Activated naive CD4-positive, alpha-beta T cell (primary cell): ENCODE results near the gene GDPD2.

Source experiments
- DNase-seq, 4 experiments: peaks; one replicate each; lab custom pipeline; 2025; lab: John Stamatoyannopoulos, UW

Gene GDPD2

DNA sequence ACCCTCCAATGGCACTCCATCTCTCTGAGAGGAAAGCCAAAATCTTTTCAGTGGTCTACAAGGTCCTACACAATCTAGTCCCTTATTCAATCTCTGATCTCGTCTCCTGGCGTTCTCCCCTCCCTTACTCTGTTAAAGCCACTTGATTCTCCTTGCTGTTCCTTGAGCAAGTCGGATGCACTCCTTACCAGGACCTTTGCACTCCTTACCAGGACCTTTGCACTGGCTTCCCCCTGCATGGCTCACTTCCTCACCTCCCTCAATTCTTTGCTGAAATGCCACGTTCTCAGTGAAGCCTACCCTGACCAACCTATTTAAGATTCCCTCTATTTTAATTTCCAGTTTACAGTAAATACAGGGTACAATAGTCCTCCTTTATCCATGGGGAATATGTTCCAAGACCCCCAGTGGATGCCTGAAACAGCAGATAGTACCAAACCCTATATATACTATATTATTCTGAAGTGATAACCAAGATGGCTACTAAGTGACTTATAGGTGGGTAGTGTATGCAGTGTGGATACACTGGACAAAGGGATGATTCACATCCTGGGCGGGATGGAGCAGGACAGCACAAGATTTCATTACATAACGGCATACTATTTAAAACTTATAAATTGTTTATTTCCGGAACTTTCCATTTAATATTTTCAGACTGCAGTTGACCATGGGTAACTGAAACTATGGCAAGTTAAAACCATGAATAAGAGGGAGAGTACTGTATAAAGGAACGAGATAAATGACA is 15.0 kb downstream of the GDPD2 start:
- no peak for DNase-seq

DNA sequence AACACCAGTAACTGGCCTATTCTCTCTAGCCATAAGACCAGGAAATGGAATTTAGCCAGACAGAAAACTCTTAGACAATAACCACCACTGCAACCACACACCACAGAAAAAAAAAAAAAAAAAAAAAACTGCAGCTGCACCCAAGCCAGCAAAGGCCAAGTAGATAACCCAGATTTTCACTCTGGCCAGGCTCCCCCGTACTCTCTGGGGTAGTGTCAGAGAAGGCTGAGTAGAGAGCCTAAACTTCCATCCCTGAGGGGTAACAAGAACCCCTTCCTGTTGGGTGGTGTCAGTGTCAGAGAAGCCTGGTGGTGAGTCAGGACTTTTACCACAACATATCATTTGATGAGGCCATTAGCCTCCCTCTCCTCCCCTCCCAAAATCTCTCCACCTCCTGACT is 15.9 kb downstream of the GDPD2 start:
- no peak for DNase-seq

DNA sequence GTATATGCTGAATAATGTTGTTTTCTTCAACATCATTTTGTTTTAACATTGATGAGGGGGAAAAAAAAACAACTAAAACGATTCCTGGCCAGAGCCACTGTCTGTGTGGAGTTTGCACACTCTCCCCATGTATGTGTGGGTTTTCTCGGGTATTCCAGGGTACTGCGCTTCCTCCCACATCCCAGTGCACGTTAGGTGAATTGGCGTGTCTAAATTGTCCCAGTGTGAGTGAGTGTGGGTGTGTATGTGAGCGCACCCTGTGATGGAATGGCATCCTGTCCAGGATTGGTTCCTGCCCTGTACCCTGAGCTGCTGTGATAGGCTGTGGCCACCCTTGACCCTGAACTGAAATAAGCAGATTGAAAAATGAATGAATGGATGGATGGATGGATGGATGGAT is 19.1 kb downstream of the GDPD2 start:
- no peak for DNase-seq

DNA sequence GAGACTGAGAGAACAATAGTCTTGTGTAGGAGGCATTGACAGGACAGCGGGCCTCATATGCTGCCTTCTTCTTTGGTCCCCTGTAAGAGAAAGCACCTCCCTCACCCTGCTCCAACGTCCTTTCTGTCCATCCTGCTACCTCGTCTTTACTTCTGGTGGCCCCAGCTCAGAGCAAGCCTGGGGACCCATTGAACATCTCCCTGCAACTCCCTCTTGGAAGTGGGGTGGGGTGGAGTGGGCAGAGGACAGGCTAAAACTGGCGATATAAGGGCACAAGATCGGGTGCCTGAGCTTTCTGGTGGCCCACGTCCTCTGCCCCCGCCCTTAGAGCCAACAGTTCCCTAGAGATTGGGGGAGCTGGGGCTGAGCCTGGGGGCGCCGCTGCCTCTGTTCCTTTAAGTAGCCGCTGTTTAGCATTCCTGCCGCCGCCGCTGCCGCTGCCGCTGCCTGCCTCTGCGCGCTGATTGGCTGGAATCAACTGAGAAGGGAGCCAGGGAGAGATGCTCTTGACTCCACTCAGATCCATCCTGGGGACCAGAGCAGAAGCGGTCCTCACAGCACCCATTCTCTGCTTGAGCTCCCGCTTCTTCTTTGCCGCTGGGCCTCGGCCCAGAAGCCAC is 21.3 kb downstream of the GDPD2 start, which contains the start of gene DLG3:
Gene DLG3, plus strand, starts transcription at position 510 of the 620 bp plus-strand sequence. CDS start 367 bp downstream, outside the sequence.
- no peak for DNase-seq

DNA sequence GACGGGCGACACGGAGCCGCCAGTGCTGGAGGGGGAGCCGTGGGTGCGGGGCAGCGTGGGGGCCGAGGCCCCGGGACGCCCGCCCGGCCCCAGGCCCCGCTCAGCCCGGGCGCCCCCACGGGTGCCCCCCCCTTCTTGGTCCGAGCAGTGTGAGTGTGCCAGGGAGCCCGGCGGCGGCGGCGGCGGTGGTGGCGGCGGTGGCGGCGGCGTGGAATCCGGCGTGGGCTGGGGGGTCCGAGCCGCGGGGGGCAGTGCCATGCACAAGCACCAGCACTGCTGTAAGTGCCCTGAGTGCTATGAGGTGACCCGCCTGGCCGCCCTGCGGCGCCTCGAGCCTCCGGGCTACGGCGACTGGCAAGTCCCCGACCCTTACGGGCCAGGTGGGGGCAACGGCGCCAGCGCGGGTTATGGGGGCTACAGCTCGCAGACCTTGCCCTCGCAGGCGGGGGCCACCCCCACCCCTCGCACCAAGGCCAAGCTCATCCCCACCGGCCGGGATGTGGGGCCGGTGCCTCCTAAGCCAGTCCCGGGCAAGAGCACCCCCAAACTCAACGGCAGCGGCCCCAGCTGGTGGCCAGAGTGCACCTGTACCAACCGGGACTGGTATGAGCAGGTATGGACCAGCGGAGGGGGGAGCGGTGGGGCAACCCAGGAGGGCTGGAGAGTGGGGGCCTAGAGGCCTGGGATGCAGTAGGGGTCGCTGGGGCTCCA is 22.0 kb downstream of the GDPD2 start:
- peak in 1 of 4 experiments; percentile 2 for DNase-seq

DNA sequence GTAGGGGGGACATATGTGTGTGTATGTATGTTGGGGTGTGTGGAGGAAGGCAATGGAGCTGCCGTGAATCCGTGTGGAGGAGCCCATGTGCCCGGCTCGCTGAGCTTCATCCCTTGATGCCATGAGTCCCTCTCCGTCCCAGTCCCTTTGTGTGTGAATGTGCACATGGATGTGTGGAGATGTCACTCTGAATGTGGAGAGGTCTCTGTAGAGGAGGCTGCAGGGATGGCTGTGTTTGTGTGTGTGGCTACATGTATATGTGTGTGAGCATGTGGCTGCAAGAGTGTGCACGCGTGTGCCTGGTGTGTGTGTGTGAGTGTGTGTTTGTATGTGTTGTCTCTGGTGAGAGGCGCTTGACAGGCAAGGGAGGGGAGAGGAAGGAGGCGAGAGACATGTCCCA is 22.8 kb downstream of the GDPD2 start:
- no peak for DNase-seq

DNA sequence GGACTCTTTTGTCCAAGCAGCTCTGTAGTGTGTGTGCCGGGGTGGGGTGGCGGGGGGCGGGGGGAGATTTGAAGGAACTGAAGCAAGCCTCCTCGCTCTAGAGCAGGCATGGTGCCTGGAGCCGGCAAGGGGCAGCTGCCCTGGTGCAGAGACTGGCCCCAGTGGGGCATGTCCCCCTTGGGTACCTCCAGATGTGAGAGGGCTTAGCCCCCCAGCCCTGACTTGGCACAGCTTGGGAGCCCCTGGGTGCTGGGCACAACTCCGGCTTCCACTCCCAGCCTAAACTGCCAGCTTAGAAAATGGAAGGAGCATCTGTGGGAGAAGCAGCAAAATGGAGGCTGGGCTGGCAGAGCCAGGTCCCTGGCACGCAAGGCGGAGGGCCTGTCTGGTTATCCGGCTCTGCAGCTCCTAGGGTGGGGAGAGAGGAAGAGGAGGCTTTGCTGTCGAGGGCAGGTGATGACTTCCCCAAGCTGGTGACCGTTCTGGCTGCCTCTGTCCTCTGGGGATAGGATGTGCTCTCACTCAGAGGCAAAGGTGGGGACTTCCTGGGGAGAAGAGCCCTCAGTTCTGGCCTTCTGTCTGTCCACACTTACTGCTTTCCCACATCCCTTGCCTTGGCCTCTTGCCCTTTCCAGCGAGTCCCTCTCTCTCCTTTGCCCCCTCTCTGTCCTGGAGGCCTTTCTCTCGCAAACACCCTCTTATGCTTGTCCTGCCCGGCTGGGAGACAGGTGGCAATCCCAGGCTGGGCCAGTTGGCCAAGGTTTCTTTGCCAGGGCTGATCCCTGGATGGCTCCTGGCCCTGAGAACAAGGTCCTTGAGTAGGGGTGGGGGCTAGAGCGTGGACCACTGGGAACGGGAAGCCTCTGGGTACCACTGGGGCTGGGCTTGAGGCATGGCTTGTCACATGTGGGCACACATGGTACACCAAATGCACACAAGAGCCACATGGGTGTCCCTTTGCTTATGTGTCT is 23.6 kb downstream of the GDPD2 start:
- DNase-seq, result no peak

DNA sequence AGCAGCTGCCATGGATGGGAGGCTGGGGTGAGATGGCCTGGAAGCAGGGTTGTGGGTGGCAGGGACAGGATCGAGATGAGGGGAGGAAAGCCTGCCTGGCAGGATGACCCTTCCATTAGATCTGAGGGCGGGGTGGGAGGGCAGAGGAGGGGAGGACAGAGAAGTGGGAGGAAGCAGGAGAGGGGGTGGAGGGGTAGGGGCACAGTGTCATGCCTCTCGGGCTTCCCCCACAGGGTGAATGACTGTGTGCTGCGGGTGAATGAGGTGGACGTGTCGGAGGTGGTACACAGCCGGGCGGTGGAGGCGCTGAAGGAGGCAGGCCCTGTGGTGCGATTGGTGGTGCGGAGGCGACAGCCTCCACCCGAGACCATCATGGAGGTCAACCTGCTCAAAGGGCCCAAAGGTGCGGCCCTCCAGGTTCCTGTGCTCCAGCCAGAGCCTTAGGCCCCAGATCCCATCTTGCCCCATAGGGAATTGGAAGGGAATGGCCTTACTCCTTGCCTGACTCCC is 26.4 kb downstream of the GDPD2 start:
- no peak for DNase-seq

DNA sequence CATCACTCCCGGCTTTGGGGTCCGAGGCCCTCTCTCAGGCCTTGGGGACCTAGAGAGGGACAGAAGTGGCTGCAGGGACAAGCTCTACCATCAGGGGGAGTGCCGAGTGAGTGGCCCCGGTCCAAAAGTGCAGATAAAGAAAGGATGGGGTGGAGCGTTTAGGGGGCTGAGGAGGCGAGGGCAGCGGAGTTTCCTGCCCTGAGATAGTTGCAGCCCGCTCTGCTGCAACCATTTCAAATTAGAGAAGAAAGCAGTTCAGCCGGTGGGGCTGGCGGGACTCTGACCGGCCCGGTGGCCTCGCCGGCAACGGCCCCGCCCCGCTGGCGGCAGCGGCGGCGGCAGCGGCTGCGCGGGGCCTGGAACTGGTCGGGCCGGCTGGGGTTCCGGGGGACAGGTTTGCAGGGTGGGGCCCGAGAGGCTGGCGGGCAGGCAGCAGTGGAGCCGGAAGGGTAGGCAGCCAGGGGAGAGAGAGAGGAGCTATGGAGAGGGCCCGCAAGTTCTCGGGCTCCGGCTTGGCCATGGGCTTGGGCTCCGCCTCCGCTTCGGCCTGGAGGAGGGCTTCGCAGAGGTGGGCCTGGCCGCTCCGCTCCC is 29.1 kb downstream of the GDPD2 start:
- DNase-seq, result peak in 3 of 4 experiments; percentile 19 to 25 (median 21)

DNA sequence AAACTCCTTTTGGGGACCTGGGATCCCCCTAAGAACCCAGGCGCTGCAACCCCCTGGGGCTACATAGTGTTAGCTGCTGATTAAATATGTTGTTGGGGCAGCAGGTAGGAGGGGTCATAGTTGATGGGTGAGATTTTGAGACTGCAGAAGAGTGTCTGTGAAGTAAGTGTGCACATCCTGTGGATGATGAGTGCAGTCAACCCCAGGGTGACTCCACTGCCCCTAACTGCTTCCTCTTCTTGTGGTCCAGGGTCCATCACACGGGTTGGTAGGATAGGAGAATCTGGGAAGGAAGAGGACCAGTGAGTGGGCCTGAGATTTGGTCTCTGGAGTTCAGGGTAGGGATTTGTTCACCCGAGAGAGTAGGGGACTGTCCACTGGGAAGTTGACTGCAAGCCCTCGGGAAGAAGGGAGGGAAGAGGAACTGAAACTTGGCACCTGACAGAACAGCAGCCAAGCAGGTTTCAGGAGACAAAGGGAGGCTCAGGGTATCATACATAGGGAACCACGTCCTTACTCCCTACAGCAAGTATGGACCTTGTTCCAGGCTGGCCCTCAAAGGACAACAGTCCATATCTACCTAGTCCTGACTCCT is 30.0 kb downstream of the GDPD2 start:
- no peak for DNase-seq

DNA sequence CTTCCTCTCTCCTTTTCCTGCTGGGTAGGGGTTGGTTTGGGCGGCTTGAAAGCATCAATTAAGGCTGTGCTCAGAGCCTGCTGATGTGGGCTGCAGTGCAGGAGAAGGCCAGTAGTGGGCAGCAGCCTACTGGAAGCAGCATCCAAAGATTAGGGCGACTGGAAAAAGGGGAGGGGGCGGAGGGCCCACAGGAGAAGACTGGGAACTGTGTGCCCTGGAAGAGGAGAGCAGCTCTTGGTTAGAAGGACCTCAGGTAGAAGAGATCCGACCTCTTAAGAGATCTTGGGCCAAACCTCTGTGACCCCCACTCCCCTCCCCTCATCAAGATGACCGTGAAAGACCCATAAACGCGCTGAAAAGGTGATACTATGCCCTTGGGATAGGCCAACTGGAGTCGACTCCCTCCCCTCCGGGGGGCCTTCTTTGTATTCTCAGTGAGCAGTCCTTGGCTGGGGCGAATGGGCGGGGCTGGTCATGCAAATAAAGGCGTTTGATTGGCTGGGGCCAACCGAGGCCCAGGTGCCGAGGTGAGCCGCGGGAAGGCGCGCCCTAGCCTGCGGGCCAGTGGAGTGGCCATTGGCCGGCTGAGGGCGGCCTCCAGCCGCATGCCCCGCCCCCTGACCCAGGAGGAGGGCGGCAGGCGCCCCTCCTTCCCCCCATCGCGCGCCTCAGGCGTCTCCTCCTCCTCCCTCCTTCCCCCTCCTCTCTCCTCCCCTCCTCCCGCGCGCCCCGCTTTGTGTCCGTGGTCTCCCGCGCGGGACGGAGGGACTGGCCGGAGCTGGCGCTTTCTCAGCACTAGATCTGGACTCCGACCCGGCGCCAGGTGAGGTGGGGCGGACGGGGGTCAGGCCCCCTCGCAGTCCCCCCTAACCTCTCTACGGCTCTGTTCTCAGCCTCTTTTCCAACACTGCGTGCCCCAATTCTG is 31.6 kb downstream of the GDPD2 start:
- DNase-seq, result peak in 3 of 4 experiments; percentile 3 to 48 (median 19)

DNA sequence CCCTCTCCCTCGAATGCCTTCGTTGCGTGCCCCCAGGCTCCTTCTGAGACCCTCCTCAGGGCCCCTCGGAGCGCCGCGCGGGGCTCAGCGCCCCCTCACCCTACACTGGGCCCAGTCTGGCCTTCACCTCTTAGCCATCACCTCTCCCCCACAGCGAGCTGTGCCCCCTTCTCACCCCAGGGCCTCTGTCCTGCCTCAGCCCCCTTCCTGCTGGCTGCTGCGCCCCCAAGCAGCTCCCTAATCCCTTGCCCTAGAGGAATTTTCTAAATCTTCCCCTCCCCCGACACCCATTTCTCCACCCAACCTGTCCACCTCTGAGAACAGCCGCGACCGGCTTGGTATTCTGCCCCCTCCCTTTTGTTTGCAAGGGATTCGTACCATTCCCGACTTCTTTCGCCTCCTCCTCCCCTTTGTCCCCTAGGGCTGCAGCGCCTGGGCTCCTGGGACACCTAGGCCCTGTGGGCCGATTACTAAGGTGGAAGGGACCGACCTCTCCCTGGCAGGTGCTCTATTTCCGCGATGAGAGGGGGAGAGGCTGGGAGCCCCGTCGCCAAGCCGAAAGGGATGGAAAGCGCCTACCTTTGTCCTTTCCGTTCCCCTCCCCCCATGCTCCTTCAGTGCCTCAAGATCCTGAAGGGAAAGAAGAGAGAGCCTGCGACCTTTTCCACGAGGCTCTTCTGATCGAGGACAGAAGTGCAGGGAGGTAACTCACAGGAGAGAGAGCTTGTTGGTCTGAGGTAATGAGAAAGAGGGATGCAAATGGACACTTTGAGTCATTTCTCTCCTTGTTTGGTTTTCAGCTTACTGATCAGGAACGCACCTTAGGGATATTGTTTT is 32.5 kb downstream of the GDPD2 start:
- no peak for DNase-seq

DNA sequence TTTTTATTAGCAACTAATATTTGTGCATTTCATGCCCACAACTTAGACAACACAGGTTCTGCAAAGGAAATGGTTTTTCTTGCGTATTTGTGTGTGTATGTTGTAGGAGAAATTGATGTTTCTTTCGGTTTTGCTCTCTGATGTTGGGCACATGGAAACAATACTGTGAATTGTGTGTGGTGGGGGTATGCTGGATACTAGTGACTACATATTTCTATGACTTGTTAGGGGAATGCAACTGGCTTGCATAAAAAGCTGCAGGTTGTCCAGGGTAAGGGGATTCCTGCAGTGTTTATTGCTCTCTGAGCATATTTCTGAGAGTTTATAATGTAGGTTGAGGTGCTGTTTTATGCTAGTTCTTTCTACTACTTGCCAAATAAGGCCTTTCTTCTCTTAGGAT is 33.1 kb downstream of the GDPD2 start:
- no peak for DNase-seq

DNA sequence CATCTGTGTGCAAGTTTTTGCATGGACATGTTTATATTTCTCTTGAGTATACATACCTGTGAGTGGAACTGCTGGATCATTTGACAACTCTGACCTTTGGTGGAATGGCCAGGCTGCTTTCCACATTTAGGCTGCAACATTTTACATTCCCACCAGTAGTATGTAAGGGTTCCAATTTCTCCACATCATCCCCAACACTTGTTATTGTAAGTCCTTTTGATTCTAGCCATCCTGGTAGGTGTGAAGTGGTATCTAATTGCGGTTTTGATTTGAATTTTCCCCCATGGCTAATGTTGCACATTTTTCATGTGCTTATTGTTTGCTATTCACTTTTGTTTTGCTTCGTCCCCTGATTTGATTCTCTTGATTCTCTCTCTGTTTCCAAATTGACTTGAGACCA is 37.9 kb downstream of the GDPD2 start:
- no peak for DNase-seq

DNA sequence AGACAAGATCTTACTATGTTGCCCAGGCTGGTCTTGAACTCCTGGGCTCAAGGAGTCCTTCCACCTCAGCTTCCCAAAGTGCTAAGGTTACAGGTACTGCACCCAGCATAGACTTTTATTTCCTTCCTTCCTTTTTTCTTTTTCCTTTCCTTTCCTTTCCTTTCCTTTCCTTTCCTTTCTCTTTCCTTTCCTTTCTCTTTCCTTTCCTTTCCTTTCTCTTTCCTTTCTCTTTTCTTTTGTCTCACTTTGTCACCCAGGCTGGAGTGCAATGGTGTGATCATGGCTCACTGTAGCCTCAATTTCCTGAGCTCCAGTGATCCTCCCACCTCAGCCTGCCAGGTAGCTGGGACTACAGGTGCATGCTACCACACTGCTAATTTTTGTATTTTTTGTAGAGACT is 40.9 kb downstream of the GDPD2 start:
- DNase-seq, result no peak

DNA sequence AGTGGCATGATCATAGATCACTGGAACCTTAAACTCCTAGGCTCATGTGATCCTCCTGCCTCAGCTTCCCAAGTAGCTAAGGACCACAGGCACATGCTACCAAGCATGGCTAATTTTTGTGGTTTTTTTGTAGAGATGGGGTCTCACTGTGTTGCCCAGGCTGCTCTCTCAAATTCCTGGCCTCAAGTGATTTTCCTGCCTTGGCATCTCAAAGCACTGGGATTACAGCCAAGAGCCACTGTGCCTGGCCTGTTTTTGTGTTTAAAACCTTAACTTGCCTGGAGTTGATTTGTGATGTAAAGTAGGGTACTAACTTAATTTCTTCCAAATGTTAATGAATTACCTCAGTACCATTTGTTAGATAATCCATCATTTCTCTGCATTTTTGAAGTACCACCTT is 43.9 kb downstream of the GDPD2 start:
- DNase-seq, result no peak

DNA sequence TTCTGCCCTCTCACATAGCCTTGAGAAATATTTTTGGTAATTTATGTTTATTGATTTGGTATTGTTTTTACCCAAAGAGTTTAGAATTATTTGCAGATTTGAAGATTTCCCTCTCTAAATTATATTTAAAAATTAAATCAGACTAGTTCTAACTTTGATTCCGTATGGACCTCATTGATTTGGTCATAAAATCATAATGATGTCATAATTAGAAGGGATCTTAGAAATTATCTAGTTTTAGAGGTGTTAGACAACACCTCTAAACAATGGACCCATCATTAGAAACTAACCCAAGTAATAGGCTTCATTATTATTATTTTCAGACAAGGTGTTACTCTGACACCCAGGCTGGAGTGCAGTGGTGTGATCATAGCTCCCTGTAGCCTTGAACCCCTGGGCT is 45.6 kb downstream of the GDPD2 start:
- no peak for DNase-seq

DNA sequence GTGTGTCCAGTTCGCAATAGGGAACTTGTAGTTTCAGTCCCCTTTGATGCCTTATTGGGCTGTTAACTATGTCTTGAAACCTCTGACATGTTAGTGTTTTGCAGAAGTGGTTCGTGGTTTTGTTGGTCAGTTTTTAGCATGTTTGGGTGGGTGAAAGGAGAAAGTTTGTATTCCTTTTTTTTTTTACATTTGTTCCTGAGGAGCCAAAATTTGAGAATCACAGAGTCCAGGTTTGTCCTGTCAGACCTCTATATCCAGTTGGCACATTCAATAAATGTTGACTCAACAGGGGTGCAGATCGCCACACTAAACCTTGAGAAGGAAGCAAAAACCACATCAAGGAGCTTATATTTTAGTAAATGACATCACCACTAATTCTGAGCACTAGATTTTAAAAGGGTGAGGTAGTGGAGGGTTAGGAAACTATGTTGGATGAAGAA is 47.8 kb downstream of the GDPD2 start:
- no peak for DNase-seq
